HCT116 (cell line): ENCODE results near the gene KRTAP10-7.

Experiments used
- ELF1 ChIP-seq: IDR thresholded peaks from 2 replicates; pipeline ENCODE4 v1.6.1; 2012; ENCODE audit warnings: low read depth, borderline replicate concordance
- EZH2 ChIP-seq: fragments of 200-600 bp; sonication (generic); IDR thresholded peaks from 2 replicates; pipeline ENCODE4 v1.6.1; 2017; ENCODE audit warnings: antibody characterized with exemption, mixed run types
- MAX ChIP-seq: IDR thresholded peaks from 2 replicates; pipeline ENCODE4 v1.6.1; 2012
- POLR2A ChIP-seq: IDR thresholded peaks from 2 replicates; pipeline ENCODE4 v1.7.0; 2011; ENCODE audit warnings: borderline replicate concordance; ENCODE audit not compliant: insufficient read depth, insufficient read length; ENCODE audit errors: extremely low read depth
- POLR2AphosphoS5 ChIP-seq: IDR thresholded peaks from 2 replicates; pipeline ENCODE4 v1.6.1; 2011; ENCODE audit warnings: mild to moderate bottlenecking, low read depth, low read length, moderate library complexity
- RAD21 ChIP-seq: IDR thresholded peaks from 2 replicates; pipeline ENCODE4 v1.6.1; 2012; ENCODE audit warnings: low read depth, mild to moderate bottlenecking
- REST ChIP-seq: IDR thresholded peaks from 2 replicates; pipeline ENCODE4 v1.6.1; 2012; ENCODE audit warnings: low read depth
- SIN3A ChIP-seq: IDR thresholded peaks from 2 replicates; pipeline ENCODE4 v1.6.1; 2012; ENCODE audit warnings: low read depth
- TCF7L2 ChIP-seq: IDR thresholded peaks from 2 replicates; pipeline ENCODE4 v1.7.0; 2011; ENCODE audit warnings: borderline replicate concordance, inconsistent platforms; ENCODE audit not compliant: insufficient read depth, insufficient read length; ENCODE audit errors: extremely low read depth
- YY1 ChIP-seq: IDR thresholded peaks from 2 replicates; pipeline ENCODE4 v1.6.1; 2011; ENCODE audit warnings: low read length, low read depth, moderate library complexity, mild to moderate bottlenecking; ENCODE audit not compliant: insufficient replicate concordance; ENCODE audit errors: extremely low read depth
- TF ChIP-seq, protein P1 (sequence below), 3 experiments: fragments of 200-600 bp in 1 of 3; sonication (generic) in 1 of 3; IDR thresholded peaks in 2 of 3; conservative IDR thresholded peaks in 1 of 3; 2 replicates each; pipeline ENCODE4 v1.5.1; 2012 to 2017; ENCODE audit warnings: low read depth in 2 of 3, low read length in 2 of 3, antibody characterized with exemption in 1 of 3, borderline replicate concordance in 1 of 3, control low read depth in 1 of 3, mild to moderate bottlenecking in 1 of 3, mixed read lengths in 1 of 3, mixed run types in 1 of 3, moderate library complexity in 1 of 3; ENCODE audit not compliant: insufficient read depth in 1 of 3

- TF ChIP-seq, protein P1, sequence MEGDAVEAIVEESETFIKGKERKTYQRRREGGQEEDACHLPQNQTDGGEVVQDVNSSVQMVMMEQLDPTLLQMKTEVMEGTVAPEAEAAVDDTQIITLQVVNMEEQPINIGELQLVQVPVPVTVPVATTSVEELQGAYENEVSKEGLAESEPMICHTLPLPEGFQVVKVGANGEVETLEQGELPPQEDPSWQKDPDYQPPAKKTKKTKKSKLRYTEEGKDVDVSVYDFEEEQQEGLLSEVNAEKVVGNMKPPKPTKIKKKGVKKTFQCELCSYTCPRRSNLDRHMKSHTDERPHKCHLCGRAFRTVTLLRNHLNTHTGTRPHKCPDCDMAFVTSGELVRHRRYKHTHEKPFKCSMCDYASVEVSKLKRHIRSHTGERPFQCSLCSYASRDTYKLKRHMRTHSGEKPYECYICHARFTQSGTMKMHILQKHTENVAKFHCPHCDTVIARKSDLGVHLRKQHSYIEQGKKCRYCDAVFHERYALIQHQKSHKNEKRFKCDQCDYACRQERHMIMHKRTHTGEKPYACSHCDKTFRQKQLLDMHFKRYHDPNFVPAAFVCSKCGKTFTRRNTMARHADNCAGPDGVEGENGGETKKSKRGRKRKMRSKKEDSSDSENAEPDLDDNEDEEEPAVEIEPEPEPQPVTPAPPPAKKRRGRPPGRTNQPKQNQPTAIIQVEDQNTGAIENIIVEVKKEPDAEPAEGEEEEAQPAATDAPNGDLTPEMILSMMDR (IDR thresholded peaks at IDR 0.05 in 2 of 3, conservative IDR thresholded peaks at IDR 0.05 in 1 of 3; ENCODE audit: borderline replicate concordance in 1 of 3, insufficient read depth in 1 of 3, low read depth in 2 of 3, low read length in 2 of 3), result no peak
- TF ChIP-seq ELF1 (no peak), POLR2A (no peak), EZH2 (no peak), POLR2AphosphoS5 (no peak), RAD21 (no peak), SIN3A (no peak), TCF7L2 (no peak), YY1 (no peak), MAX (no peak), REST (no peak)
These were observed 15.1 kb downstream of the KRTAP10-7 start for GRCh38 chr21:44615466-44615865.
